Transverse colon (tissue), 4 donors: ENCODE results near the gene TLR4. TPM values are rescaled to one million over a fixed set of nuclear protein-coding genes. Genes with fewer than 3 reads are reported as not detected.
A peak's percentile ranks its signal among the peaks of the same experiment; 100 is the strongest.

ENCODE experiments used
- DNase-seq: peaks from one replicate; pipeline ENCODE4 v3.0.0-alpha.2; 2019
- H3K27ac ChIP-seq, 4 donors: fragments of 200-600 bp; sonication (generic); 2 replicates each; pipeline ENCODE4 v1.5.1; 2016 to 2018; ENCODE audit warnings: inconsistent platforms in 4 of 4
- H3K27me3 ChIP-seq: fragments of 200-600 bp; sonication (generic); 2 replicates; pipeline ENCODE4 v1.5.1; 2017; ENCODE audit warnings: inconsistent platforms
- H3K36me3 ChIP-seq, 4 donors: fragments of 200-600 bp; sonication (generic); 2 replicates each; pipeline ENCODE4 v1.5.1; 2017 to 2019; ENCODE audit warnings: inconsistent platforms in 4 of 4
- H3K4me1 ChIP-seq, 4 donors: fragments of 200-600 bp; sonication (generic); 2 replicates each; pipeline ENCODE4 v1.5.1; 2017 to 2020; ENCODE audit warnings: inconsistent platforms in 4 of 4
- H3K4me3 ChIP-seq, 4 donors: fragments of 200-600 bp; sonication (generic); 1 replicate in 1 of 4; 2 replicates in 3 of 4; pipeline versions ENCODE4 v1.5.1 to v1.6.1; 2017 to 2019; ENCODE audit warnings: inconsistent platforms in 4 of 4
- H3K9me3 ChIP-seq, 2 donors: fragments of 200-600 bp; sonication (generic); 2 replicates each; pipeline ENCODE4 v1.5.1; 2017 to 2019; ENCODE audit warnings: inconsistent platforms in 2 of 2
- EP300 ChIP-seq: sonication (generic); formaldehyde crosslinking; IDR thresholded peaks from one replicate; pipeline ENCODE4 v1.6.1; 2017; ENCODE audit warnings: antibody characterized with exemption, low read depth
- POLR2A ChIP-seq: fragments of 450-650 bp; IDR thresholded peaks from one replicate; pipeline ENCODE4 v1.6.1; 2016; ENCODE audit warnings: antibody characterized with exemption, mild to moderate bottlenecking, moderate library complexity
- POLR2AphosphoS5 ChIP-seq, 3 donors: sonication (generic); formaldehyde crosslinking; IDR thresholded peaks; one replicate each; pipeline ENCODE4 v1.6.1; 2016; ENCODE audit warnings: antibody characterized with exemption in 3 of 3
- WGBS, 2 donors: methylation state at CpG; one replicate each; pipeline ENCODE4 v1.1.5; 2018; ENCODE audit warnings: low coverage in 1 of 2; 5-methylcytosine and 5-hydroxymethylcytosine counted together
- in situ Hi-C, 4 donors: fragments of 200-750 bp; cut with MboI; loops; one replicate each; pipeline versions ENCODE4 v1.15.0 to v1.15.1; 2017; ENCODE audit warnings: low sequenced_read_pairs in 3 of 4, low pct_ligation_motif_present in 1 of 4, low pct_unique_long_range_greater_than_20kb in 1 of 4
- intact Hi-C: fragments of 100-400 bp; cut with DNase I; formaldehyde crosslinking; loops from one replicate; pipeline ENCODE4 v1.15.1; 2023; ENCODE audit warnings: low total_unique reads
- total RNA-seq, 4 donors: library from RNA; depleted of rRNA; stranded (reverse); fragments of >200 nt; gene quantifications; one replicate each; pipeline ENCODE4 v1.1.0, GENCODE V29; 2016
- TF ChIP-seq, protein P1 (sequence below), 5 experiments: fragments of 200-600 bp in 3 of 5; fragments of 450-650 bp in 2 of 5; sonication (generic) in 3 of 5; IDR thresholded peaks; 1 replicate in 2 of 5; 2 replicates in 3 of 5; pipeline ENCODE4 v1.5.1; 2016 to 2017; ENCODE audit warnings: antibody characterized with exemption in 5 of 5, inconsistent platforms in 3 of 5, mild to moderate bottlenecking in 2 of 5, moderate library complexity in 1 of 5

TLR4 gene
- total RNA-seq, 4 donors from 2014 or later = 2.2 to 12.4 (median 6.5) TPM

DNA sequence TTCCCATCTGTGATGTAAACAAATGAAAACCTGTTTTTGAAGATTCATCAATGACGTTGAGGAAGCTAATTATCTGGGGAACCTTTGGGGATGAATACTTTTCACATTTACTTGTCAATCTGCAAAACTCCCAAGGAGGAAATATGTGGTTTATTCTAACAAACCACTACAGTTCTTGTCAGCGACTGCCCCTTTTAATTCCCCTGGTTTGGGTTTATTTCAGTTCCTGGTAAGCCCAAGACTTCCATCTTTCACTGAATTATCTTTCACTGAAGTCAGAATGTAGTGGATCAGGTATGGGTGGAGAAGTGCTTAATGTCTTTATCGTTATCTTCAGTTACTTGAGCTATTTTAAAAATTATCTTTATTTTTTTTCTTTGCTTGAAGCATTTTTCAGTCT lies 40.2 kb downstream of the TLR4 start:
- H3K27ac ChIP-seq = no peak overlapping the region
- peak overlapping the region in 1 of 4 donors; percentile 43 for H3K4me3 ChIP-seq
- 42 to 64% methylated on average over 3 of the region's 3 CpGs for WGBS, 2 donors
- H3K9me3 ChIP-seq = no peaks in the 10 kb centered on the region
- DNase-seq = no peak
- no peaks in the 10 kb centered on the region for H3K36me3 ChIP-seq
- peaks cover 0 to 15% (median 3%) of the 10 kb centered on the region in 4 donors for H3K4me1 ChIP-seq
- intact Hi-C loops = no loop called here
- in situ Hi-C loops = no loop called here
- TF ChIP-seq, protein P1, sequence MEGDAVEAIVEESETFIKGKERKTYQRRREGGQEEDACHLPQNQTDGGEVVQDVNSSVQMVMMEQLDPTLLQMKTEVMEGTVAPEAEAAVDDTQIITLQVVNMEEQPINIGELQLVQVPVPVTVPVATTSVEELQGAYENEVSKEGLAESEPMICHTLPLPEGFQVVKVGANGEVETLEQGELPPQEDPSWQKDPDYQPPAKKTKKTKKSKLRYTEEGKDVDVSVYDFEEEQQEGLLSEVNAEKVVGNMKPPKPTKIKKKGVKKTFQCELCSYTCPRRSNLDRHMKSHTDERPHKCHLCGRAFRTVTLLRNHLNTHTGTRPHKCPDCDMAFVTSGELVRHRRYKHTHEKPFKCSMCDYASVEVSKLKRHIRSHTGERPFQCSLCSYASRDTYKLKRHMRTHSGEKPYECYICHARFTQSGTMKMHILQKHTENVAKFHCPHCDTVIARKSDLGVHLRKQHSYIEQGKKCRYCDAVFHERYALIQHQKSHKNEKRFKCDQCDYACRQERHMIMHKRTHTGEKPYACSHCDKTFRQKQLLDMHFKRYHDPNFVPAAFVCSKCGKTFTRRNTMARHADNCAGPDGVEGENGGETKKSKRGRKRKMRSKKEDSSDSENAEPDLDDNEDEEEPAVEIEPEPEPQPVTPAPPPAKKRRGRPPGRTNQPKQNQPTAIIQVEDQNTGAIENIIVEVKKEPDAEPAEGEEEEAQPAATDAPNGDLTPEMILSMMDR (IDR thresholded peaks at IDR 0.05) = no peak
- TF ChIP-seq POLR2A = no peak
- TF ChIP-seq POLR2AphosphoS5 (IDR thresholded peaks at IDR 0.05) = no peak
- TF ChIP-seq EP300 = no peak
- H3K27me3 ChIP-seq = peaks cover 20% of the 10 kb centered on the region

DNA sequence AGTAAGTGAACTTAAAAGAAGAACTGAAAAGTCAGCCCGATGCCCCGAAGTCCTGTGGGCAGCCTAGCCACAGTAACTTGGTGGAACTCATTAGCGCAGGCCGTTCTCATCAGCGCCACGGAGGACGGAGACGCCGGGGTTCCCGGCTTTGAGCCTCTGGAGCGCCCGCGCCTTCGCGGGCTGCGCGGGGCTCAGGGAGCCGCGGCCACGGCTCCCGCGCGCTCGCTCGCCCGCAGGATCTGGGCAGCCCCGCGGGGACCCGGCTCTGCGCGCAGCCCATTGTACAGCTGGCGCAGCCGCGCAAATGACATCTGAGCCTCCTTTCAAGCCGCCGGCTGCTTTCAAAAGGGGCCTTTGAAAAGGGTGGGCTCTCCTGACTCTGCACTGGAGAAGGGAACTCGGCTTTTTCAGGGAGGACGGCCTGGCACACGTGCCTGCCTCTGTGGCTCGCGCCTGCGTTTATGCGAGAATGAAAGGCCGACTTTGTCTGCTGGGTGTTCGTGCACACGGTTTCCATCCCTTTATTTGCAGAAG lies 40.7 kb downstream of the TLR4 start:
- 19 to 20% methylated on average over 1 to 43 of the region's 46 CpGs for WGBS, 2 donors
- intact Hi-C loops = no loop called here
- no peaks in the 10 kb centered on the region for H3K9me3 ChIP-seq
- no peak for DNase-seq
- peaks cover 20% of the 10 kb centered on the region for H3K27me3 ChIP-seq
- H3K4me1 ChIP-seq = peaks cover 0 to 15% (median 3%) of the 10 kb centered on the region in 4 donors
- in situ Hi-C loops = no loop called here
- peak overlapping the region in 3 of 4 donors; percentile 24 to 43 (median 27) for H3K4me3 ChIP-seq
- H3K36me3 ChIP-seq = no peaks in the 10 kb centered on the region
- no peak overlapping the region for H3K27ac ChIP-seq
- TF ChIP-seq EP300 (no peak), POLR2A (no peak), POLR2AphosphoS5 (IDR thresholded peaks at IDR 0.05) (no peak)
- TF ChIP-seq, protein P1 (IDR thresholded peaks at IDR 0.05) = no peak

DNA sequence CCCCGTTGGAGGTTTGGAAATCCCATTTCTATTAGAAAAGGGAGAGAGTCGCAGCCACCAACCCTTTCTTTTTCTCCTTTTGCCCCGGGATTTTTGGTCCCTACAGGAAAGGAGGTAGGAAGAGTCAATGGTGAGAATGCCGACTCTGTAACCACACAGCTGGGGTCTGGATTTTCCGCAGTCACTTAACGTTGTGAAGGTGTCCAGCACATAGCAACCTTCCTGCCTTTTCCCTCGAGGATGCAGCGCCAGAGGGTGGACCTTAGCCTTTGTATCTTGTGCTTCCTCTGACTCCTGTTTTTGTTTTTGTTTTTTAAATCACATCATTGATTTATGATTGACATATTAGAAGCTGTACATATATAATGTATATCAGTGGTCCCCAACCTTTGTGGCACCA lies 41.4 kb downstream of the TLR4 start:
- no peak for TF ChIP-seq POLR2AphosphoS5 (IDR thresholded peaks at IDR 0.05)
- no peak for TF ChIP-seq POLR2A
- no peak for TF ChIP-seq EP300
- Histone ChIP-seq H3K9me3 (no peaks in the 10 kb centered on the region), H3K27me3 (peaks cover 20% of the 10 kb centered on the region), H3K27ac (no peak overlapping the region), H3K4me3 (no peak overlapping the region), H3K36me3 (no peaks in the 10 kb centered on the region), H3K4me1 (peaks cover 0 to 15% (median 3%) of the 10 kb centered on the region in 4 donors)
- intact Hi-C loops (no loop called here), in situ Hi-C loops (no loop called here)
- 82 to 85% methylated on average over 7 to 8 of the region's 8 CpGs for WGBS, 2 donors
- no peak for DNase-seq

DNA sequence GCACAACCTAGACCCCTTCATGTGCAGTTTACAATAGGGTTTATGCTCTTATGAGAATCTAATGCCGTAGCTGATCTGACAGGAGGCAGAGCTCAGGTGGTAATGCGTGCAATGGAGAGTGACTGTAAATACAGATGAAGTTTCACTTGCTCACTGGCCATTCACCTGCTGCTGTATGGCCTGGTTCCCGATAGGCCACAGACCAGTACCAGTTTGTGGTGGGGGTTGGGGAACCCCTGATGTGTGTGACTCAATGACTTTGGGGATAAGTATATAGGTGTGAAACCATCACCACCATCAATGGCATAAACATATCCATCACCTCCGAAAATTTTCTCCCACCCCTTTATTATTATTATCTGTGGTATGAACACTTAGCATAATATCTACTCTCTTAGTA lies 42.1 kb downstream of the TLR4 start:
- no peak for DNase-seq
- Histone ChIP-seq H3K9me3 (no peaks in the 10 kb centered on the region), H3K27me3 (peaks cover 20% of the 10 kb centered on the region), H3K27ac (no peak overlapping the region), H3K36me3 (no peaks in the 10 kb centered on the region), H3K4me3 (no peak overlapping the region), H3K4me1 (peaks cover 0 to 15% (median 3%) of the 10 kb centered on the region in 4 donors)
- intact Hi-C loops (no loop called here), in situ Hi-C loops (no loop called here)
- TF ChIP-seq POLR2A = no peak
- TF ChIP-seq, protein P1 (IDR thresholded peaks at IDR 0.05) = no peak
- no peak for TF ChIP-seq POLR2AphosphoS5 (IDR thresholded peaks at IDR 0.05)
- TF ChIP-seq EP300 = no peak
- WGBS, 2 donors = 86 to 100% methylated on average over 3 to 4 of the region's 4 CpGs
